ENCODE data around the gene C10orf62. TPM values are rescaled to one million over a fixed set of nuclear protein-coding genes. Genes with fewer than 3 reads are reported as not detected.
A peak's percentile ranks its signal among the peaks of the same experiment; 100 is the strongest.

The C10orf62 gene
- total and polyA plus RNA-seq, 2 of the 13 experiments (the other 11 are each of a cell fraction or from before 2014, with no cell fraction given): 0.61 to 1.6 TPM

- ChIA-PET POLR2A (interaction anchor here (0.8 to 3.5 kb wide), 3 partner anchors 8 to 22 kb away, joined by 3 to 23 read pairs (median 3); partner anchors contain the start of gene HOGA1), CTCF (ENCODE audit: low intra/inter-chr PET ratio, low total read pairs) (no interaction called here)
- DNase-seq (ENCODE audit: low spot score) (peak; percentile 64), FAIRE-seq (peak; percentile 62), ATAC-seq (peak; percentile 85)
- Histone ChIP-seq H3K4me3 (replicated peaks in 1 of 3; ENCODE audit: insufficient read depth in 1 of 3, low read depth in 2 of 3, low read length in 3 of 3) (peak overlapping the region in 1 of 3 experiments; percentile 6; a peak in 1 of 6 replicates), H2AFZ (ENCODE audit: low read length) (no peak overlapping the region), H3K4me2 (ENCODE audit: low read depth, low read length) (peak overlapping the region; percentile 57), H3K9me3 (ENCODE audit: low read length) (no peaks in the 10 kb centered on the region), H3K79me2 (ENCODE audit: insufficient read depth, low read length) (no peaks in the 10 kb centered on the region), H3K27ac (ENCODE audit: extremely low read length, insufficient read depth, low read length) (peak overlapping the region; percentile 37), H4K20me1 (ENCODE audit: insufficient read depth, low read length) (no peaks in the 10 kb centered on the region), H3K27me3 (ENCODE audit: control insufficient read depth in 1 of 2, insufficient read depth in 2 of 2, low read length in 2 of 2) (no peaks in the 10 kb centered on the region; a peak in 1 of 5 replicates), H3K36me3 (replicated peaks in 1 of 2; ENCODE audit: control insufficient read depth in 1 of 2, insufficient read depth in 2 of 2, low read length in 2 of 2) (no peaks in the 10 kb centered on the region), H3K9ac (ENCODE audit: insufficient read depth, low read depth, low read length) (peak overlapping the region; percentile 25; the same call in 1 of the 2 replicates), H3K4me1 (ENCODE audit: insufficient read depth, low read length) (peaks cover 33% of the 10 kb centered on the region)
- 36% methylated on average over 8 of the region's 10 CpGs for WGBS (ENCODE audit: low lambda C conversion rate)
- BruUV-seq (replicated peaks): no TSS peak
- in situ Hi-C loops (cut with HindIII; ENCODE audit: extremely low pct_ligation_motif_present, low pct_unique_long_range_greater_than_20kb) (no loop called here), intact Hi-C loops (cut with micrococcal nuclease; ENCODE audit: unreplicated experiment) (loop anchor here (1.0 kb wide), 1 partner anchor 12 kb away; the partner anchor contains the start of gene HOGA1)
- TF ChIP-seq EP300 (IDR thresholded peaks at IDR 0.05; ENCODE audit: low read depth in 2 of 2, low read length in 2 of 2): peak in 1 of 2 experiments; percentile 22; a peak in 1 of 4 replicates
- no peak for TF ChIP-seq EP300 (CRISPR knock-in tag; IDR thresholded peaks at IDR 0.05; ENCODE audit: borderline replicate concordance)
- no peak for TF ChIP-seq ARHGAP35 (CRISPR knock-in tag; IDR thresholded peaks at IDR 0.05; ENCODE audit: borderline replicate concordance)
- no peak for TF ChIP-seq ZNF430 (CRISPR knock-in tag; IDR thresholded peaks at IDR 0.05)
- 0 out of 2 replicates have a peak, but pooled peaks have one; percentile 31 for TF ChIP-seq ZNF691 (CRISPR knock-in tag; IDR thresholded peaks at IDR 0.05; ENCODE audit: borderline replicate concordance, low read depth)
- no peak for TF ChIP-seq JUND (CRISPR knock-in tag; IDR thresholded peaks at IDR 0.05)
- no peak for TF ChIP-seq ARNT (IDR thresholded peaks at IDR 0.05)
- peak; percentile 27 for TF ChIP-seq SAP130 (CRISPR knock-in tag; IDR thresholded peaks at IDR 0.05; ENCODE audit: low read depth)
- TF ChIP-seq SOX6 (IDR thresholded peaks at IDR 0.05): no peak
- TF ChIP-seq SOX6 (CRISPR knock-in tag; IDR thresholded peaks at IDR 0.05): peak; percentile 32; the same call in 1 of the 2 replicates
- TF ChIP-seq HMG20B (CRISPR knock-in tag; conservative IDR thresholded peaks at IDR 0.05): no peak
- TF ChIP-seq GPBP1L1 (CRISPR knock-in tag; IDR thresholded peaks at IDR 0.05): no peak
- TF ChIP-seq CREB1 (IDR thresholded peaks at IDR 0.05): 0 out of 2 replicates have a peak, but pooled peaks have one; percentile 7
- TF ChIP-seq CREB1 (CRISPR knock-in tag; IDR thresholded peaks at IDR 0.05): no peak
- no peak for TF ChIP-seq GPN1 (CRISPR knock-in tag; IDR thresholded peaks at IDR 0.05; ENCODE audit: borderline replicate concordance)
- TF ChIP-seq ZNF121 (CRISPR knock-in tag; IDR thresholded peaks at IDR 0.05): peak; percentile 97
- peak; percentile 63 for TF ChIP-seq ZNF768 (CRISPR knock-in tag; IDR thresholded peaks at IDR 0.05)
- no peak for TF ChIP-seq NFE2L2 (IDR thresholded peaks at IDR 0.05; ENCODE audit: low read length)
- TF ChIP-seq CREM (IDR thresholded peaks at IDR 0.05): no peak
- TF ChIP-seq CREM (CRISPR knock-in tag; IDR thresholded peaks at IDR 0.05): no peak
- TF ChIP-seq HNF4A (CRISPR knock-in tag; IDR thresholded peaks at IDR 0.05): peak; percentile 39
- no peak for TF ChIP-seq ZNF660 (CRISPR knock-in tag; IDR thresholded peaks at IDR 0.05; ENCODE audit: borderline replicate concordance, low read depth)
- TF ChIP-seq KDM1A (CRISPR knock-in tag; IDR thresholded peaks at IDR 0.05): no peak
Observed at GRCh38 chr10:97596101-97597082, 6.9 kb downstream of the C10orf62 start.
